IPS-18c (cell line): ENCODE results near the gene IGFBP2.
A peak's percentile ranks its signal among the peaks of the same experiment; 100 is the strongest.

Experiments used
- H3K4me3 ChIP-seq: 2 replicates; pipeline ENCODE4 v1.7.0; 2013; ENCODE audit warnings: low read depth, mild to moderate bottlenecking, low read length, moderate library complexity; ENCODE audit not compliant: insufficient read depth
- H3K9me3 ChIP-seq: one replicate; pipeline ENCODE4 v1.6.1; 2013; ENCODE audit warnings: mild to moderate bottlenecking, low read length, moderate library complexity; ENCODE audit not compliant: control insufficient read depth, insufficient read depth

IGFBP2 gene

GRCh38 chr2:216687646-216688045, 54.4 kb downstream of the IGFBP2 start:
- no peak overlapping the region for H3K4me3 ChIP-seq
- H3K9me3 ChIP-seq, result no peaks in the 10 kb centered on the region

- no peaks in the 10 kb centered on the region for H3K9me3 ChIP-seq
- no peak overlapping the region for H3K4me3 ChIP-seq
Observed at GRCh38 chr2:216688731-216689340, 55.6 kb downstream of the IGFBP2 start.

DNA sequence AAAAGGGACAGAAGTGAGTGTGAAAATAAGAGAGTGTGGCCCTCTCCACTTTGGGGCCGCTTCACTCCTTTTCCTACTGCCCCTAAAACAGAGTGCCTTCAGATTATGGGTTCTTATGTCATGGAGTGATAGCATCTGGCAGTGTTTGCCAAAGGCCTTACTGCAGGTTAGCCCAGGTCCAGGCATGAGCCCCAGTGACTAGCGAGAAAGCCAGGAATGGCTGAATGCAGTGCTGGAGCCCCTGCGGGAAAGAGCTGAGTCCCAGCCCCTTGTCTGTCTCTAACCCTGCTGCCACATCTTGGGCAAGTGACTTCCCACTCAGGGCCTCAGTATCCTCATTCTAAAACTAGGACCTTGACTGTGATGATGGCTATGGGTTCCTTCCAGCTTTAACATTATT, 56.2 kb downstream of the IGFBP2 start:
- no peaks in the 10 kb centered on the region for H3K9me3 ChIP-seq
- no peak overlapping the region for H3K4me3 ChIP-seq

- H3K9me3 ChIP-seq, result peaks cover 3% of the 10 kb centered on the region
- no peak overlapping the region for H3K4me3 ChIP-seq
Observed at GRCh38 chr2:216690456-216690852, 57.2 kb downstream of the IGFBP2 start.

- Histone ChIP-seq H3K4me3 (peak overlapping the region; percentile 35), H3K9me3 (peaks cover 3% of the 10 kb centered on the region)
Observed at GRCh38 chr2:216690853-216691741, 57.9 kb downstream of the IGFBP2 start.

DNA sequence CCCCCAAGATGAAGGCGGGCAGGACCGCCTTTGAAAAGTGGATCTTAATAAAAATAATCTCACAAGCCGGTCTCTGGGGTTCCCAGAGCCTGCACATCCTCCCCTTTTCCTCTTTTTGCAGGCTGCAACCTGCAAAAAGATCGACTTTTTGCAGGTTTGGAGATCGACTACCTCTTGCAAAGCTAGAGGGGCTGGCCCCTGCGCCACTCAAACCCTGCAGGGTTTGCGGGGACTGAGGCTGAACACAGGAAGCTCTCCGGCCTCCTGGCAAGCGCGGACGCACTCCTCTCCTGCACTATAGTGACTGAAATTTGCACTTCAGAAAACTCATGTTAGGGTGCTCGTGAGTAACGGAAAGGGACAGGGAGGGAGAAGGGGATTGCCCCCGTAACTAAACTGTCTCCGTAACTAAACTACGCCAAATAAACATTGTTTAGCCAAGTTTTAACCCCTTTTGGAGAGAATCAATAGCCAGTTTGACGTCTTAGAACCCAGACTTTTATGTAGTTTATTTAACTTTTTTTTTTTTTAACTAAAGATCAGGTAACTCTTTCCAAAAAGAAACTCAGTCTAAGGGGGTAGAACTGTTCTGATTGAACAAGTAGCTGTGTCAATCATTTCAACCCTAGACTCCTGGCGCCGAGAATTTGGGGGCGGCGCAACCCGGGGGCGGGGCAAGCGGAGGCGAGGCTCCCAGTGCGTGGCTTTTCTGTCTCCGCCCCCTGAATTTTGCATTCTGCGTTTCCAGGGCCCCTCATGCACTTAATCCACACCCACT, 59.6 kb downstream of the IGFBP2 start:
- Histone ChIP-seq H3K4me3 (peak overlapping the region; percentile 54), H3K9me3 (peaks cover 3% of the 10 kb centered on the region)

- Histone ChIP-seq H3K9me3 (peaks cover 3% of the 10 kb centered on the region), H3K4me3 (peak overlapping the region; percentile 72)
Observed at GRCh38 chr2:216693414-216694080, 60.3 kb downstream of the IGFBP2 start.

DNA sequence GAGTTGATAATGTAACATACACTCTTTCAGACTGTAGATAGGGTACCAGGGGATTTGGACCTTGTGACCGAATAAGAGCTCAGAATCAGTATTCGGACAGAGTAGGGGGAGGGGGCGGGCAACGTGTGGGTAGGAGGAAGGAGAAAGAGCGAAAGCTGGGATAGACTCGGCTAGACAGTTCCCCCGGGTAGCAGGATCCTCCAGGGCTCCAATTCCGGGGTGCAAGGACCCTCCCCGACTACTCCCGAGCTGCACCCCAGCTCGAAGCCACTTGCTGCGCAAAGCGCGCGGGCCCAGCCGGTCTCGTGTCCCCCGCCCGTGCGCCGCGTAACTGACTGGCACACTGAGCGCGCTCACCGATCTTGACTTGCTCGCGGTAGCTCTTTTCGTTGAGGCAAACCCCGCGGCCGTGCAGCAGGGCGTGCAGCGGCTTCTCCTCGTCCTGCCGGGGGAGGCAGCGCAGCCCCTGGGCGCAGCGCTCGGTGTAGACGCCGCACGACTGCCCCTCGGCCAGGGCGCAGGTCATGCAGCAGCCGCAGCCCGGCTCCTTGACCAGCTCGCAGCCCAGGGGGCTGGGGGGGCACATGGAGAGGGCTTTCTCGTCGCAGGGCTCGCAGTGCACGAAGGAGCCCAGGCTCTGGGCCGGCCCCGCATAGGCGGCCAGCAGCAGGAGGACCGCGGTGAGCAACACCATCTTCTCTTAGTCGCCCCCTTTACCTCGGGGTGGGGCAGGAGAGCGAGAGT, 61.0 kb downstream of the IGFBP2 start:
- H3K9me3 ChIP-seq, result peaks cover 3% of the 10 kb centered on the region
- peak overlapping the region; percentile 72 for H3K4me3 ChIP-seq

GRCh38 chr2:216694826-216695217, 61.6 kb downstream of the IGFBP2 start:
- Histone ChIP-seq H3K4me3 (peak overlapping the region; percentile 72), H3K9me3 (peaks cover 3% of the 10 kb centered on the region)

DNA sequence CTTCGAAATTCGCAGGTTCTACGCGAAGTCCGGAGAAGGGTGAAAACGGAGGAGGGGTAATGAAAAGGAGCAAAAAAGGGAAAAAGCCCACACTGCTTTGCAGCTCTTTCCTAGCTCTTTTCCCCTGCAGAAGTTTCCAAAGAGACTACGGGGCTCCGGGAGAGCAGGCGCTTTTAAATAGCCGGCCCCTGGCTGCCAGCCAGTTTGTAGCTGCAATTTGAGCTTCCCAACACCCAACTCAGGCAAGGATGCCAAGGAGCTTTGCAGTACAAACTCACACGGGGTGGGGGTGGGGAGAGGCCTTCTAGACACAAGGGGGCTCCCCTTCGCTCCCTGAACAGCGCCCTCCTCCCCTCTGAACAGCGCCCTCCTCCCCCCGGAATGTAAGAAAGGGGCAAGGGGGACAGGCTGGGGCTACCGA, 62.2 kb downstream of the IGFBP2 start, which contains the start of gene IGFBP5:
TSS of gene IGFBP5 (minus strand) at position 149 of the 421 bp plus-strand sequence. CDS start 774 bp downstream, outside the sequence.
- Histone ChIP-seq H3K9me3 (peaks cover 3% of the 10 kb centered on the region), H3K4me3 (peak within 1 kb of the TSS; percentile 72)

DNA sequence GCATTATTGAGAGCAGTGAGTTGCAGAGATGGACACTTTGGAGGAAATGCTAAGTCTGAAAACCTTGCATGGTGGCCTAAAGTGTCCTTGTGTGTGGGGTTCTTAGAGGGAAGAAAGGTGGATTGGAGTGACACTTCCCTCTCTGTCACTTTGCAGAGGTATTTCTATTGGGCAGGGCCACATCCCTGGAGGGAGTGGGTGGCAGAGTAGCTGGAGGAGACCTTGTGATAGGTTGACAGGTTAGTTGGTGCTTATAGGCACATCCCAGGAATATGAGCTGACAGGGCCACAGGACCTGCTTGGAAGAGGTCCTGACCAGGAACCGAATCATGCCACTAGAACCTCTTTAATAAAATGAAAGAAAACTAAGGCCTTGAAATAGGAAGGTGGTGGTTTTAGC, 63.1 kb downstream of the IGFBP2 start:
- Histone ChIP-seq H3K4me3 (no peak overlapping the region), H3K9me3 (peaks cover 3% of the 10 kb centered on the region)

GRCh38 chr2:216696751-216697560, 63.7 kb downstream of the IGFBP2 start:
- Histone ChIP-seq H3K9me3 (peaks cover 3% of the 10 kb centered on the region), H3K4me3 (no peak overlapping the region)

- Histone ChIP-seq H3K4me3 (no peak overlapping the region), H3K9me3 (peaks cover 3% of the 10 kb centered on the region)
Observed at GRCh38 chr2:216698293-216698692, 65.1 kb downstream of the IGFBP2 start.

DNA sequence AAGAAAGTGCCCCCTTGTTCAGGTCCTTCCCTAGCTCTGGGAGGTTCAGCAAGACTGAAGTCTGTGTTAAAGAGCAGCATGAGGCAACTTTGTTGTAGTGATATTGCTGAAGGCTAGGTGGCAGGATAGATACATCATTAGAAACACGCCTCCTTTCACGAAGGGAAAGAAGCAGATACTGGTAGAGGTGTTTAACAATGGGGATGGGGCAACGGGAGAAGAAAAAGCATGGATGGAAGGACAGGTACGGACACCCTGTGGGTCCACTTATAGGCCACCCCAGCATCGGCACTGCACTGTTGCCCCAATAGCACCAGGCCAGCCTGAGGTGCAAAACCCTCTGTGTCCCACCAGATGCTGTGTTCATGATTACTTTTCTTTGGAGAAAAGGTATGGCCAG, 65.7 kb downstream of the IGFBP2 start:
- H3K9me3 ChIP-seq, result peaks cover 3% of the 10 kb centered on the region
- no peak overlapping the region for H3K4me3 ChIP-seq

DNA sequence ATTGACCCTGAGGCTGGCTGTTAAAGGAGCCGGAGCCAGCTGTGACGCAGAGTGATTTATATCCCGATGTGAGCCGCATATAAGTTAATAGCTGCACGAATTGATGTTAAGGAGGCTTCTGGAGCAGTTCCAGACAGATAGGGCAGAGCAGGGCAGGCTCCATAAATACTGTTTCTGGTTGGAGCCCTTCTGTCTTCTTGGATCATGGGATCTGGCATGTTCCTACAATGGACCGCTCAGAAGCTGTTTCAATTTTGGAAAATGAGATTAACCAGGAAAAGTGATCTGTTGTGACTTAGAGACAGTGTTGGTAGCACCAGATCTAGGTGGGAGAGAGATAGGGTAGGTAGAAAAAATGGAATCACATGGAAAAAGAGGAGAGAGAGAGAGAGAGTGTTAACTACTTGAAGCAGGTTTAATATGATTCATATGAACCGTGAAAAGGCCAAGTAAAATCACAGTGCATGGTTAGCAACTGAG, 66.9 kb downstream of the IGFBP2 start:
- H3K4me3 ChIP-seq, result no peak overlapping the region
- H3K9me3 ChIP-seq, result no peaks in the 10 kb centered on the region

- H3K9me3 ChIP-seq, result no peaks in the 10 kb centered on the region
Observed at GRCh38 chr2:216700781-216701180, 67.6 kb downstream of the IGFBP2 start.

More at GRCh38 chr2:216700781-216701180, 67.6 kb downstream of the IGFBP2 start:
- H3K4me3 ChIP-seq, result no peak overlapping the region
